IMR-90 (cell line): ENCODE results near the gene BRSK1. TPM values are rescaled to one million over a fixed set of nuclear protein-coding genes. Genes with fewer than 3 reads are reported as not detected.

Experiments
- ATAC-seq: fragments of 200-7000 bp; cut with Tn5 transposase; 2 replicates; pipeline ENCODE4 v1.9.1; 2020; ENCODE audit warnings: low read depth, mild to moderate bottlenecking, moderate library complexity
- BruUV-seq: library from RNA; stranded (reverse); fragments of 400-500 nt; replicated peaks from 2 replicates; lab custom pipeline; 2021; lab: Mats Ljungman, UMichigan
- CTCF ChIA-PET: fragments of 300-600 bp; formaldehyde crosslinking; extraction: SDS; loops from one replicate; lab custom pipeline; 2021; ENCODE audit warnings: antibody characterized with exemption; lab: Yijun Ruan, JAX
- POLR2A ChIA-PET: fragments of 300-600 bp; sonication (Branson Sonifier 250); formaldehyde crosslinking; loops from one replicate; lab custom pipeline; 2022; ENCODE audit warnings: antibody characterized with exemption; ENCODE audit not compliant: unreplicated experiment; lab: Charles Lee
- DNase-seq: peaks from one replicate; pipeline ENCODE4 v3.0.0; 2013
- H2AFZ ChIP-seq: replicated peaks from 2 replicates; pipeline ENCODE3; 2013; ENCODE audit warnings: low read length, mild to moderate bottlenecking; ENCODE audit not compliant: poor library complexity
- H2AK5ac ChIP-seq: 2 replicates; pipeline ENCODE4 v1.6.1; 2013; ENCODE audit warnings: low read depth, low read length, inconsistent platforms
- H2AK9ac ChIP-seq: replicated peaks from 2 replicates; pipeline ENCODE3; 2013; ENCODE audit warnings: mild to moderate bottlenecking, low read depth, low read length, moderate library complexity; ENCODE audit not compliant: poor library complexity
- H2BK120ac ChIP-seq: 2 replicates; pipeline ENCODE4 v1.6.1; 2013; ENCODE audit warnings: low read depth, low read length, inconsistent platforms
- H2BK15ac ChIP-seq: 3 replicates; pipeline ENCODE4 v1.6.1; 2013; ENCODE audit warnings: low read depth, low read length, inconsistent platforms
- H2BK20ac ChIP-seq: 2 replicates; pipeline ENCODE4 v1.6.1; 2013; ENCODE audit warnings: low read depth, mild to moderate bottlenecking, inconsistent platforms, low read length, moderate library complexity
- H2BK5ac ChIP-seq: 2 replicates; pipeline ENCODE4 v1.6.1; 2013; ENCODE audit warnings: mild to moderate bottlenecking, low read depth, low read length, inconsistent platforms; ENCODE audit not compliant: poor library complexity, severe bottlenecking
- H3K14ac ChIP-seq: replicated peaks from 2 replicates; pipeline ENCODE4 v1.6.1; 2013; ENCODE audit warnings: low read depth, low read length, inconsistent platforms
- H3K18ac ChIP-seq: 2 replicates; pipeline ENCODE4 v1.6.1; 2013; ENCODE audit warnings: low read depth, low read length, control low read depth
- H3K23ac ChIP-seq: 2 replicates; pipeline ENCODE4 v1.6.1; 2013; ENCODE audit warnings: low read depth, low read length, inconsistent platforms
- H3K27ac ChIP-seq: 2 replicates; pipeline ENCODE4 v1.5.1; 2013; ENCODE audit warnings: mild to moderate bottlenecking, control low read depth, low read length; ENCODE audit not compliant: insufficient read depth
- H3K27me3 ChIP-seq: 2 replicates; pipeline ENCODE4 v1.6.1; 2013; ENCODE audit warnings: low read length; ENCODE audit not compliant: control insufficient read depth, insufficient read depth
- H3K36me3 ChIP-seq: 2 replicates; pipeline ENCODE4 v1.6.1; 2013; ENCODE audit warnings: low read length, mixed read lengths; ENCODE audit not compliant: control insufficient read depth, insufficient read depth
- H3K4ac ChIP-seq: 2 replicates; pipeline ENCODE4 v1.6.1; 2013; ENCODE audit warnings: low read depth, low read length, inconsistent platforms
- H3K4me1 ChIP-seq: 2 replicates; pipeline ENCODE4 v1.6.1; 2013; ENCODE audit warnings: low read length, mixed read lengths; ENCODE audit not compliant: control insufficient read depth, insufficient read depth
- H3K4me2 ChIP-seq: 2 replicates; pipeline ENCODE4 v1.6.1; 2013; ENCODE audit warnings: low read depth, mild to moderate bottlenecking, control low read depth, low read length, moderate library complexity
- H3K4me3 ChIP-seq: 2 replicates; pipeline ENCODE4 v1.5.1; 2013; ENCODE audit warnings: low read depth, mild to moderate bottlenecking, control low read depth, low read length, moderate library complexity; ENCODE audit not compliant: insufficient read depth
- H3K56ac ChIP-seq: 2 replicates; pipeline ENCODE4 v1.6.1; 2013; ENCODE audit warnings: low read length, inconsistent platforms; ENCODE audit not compliant: insufficient read depth; ENCODE audit errors: extremely low read depth
- H3K79me1 ChIP-seq, 2 experiments: 2 replicates each; pipeline ENCODE4 v1.6.1; 2013; ENCODE audit warnings: low read length in 2 of 2, inconsistent platforms in 1 of 2, low read depth in 1 of 2
- H3K9ac ChIP-seq: 2 replicates; pipeline ENCODE4 v1.6.1; 2013; ENCODE audit warnings: low read depth, low read length, control low read depth
- H3K9me1 ChIP-seq: 2 replicates; pipeline ENCODE4 v1.6.1; 2013; ENCODE audit warnings: low read length, inconsistent platforms; ENCODE audit not compliant: insufficient read depth
- H3K9me3 ChIP-seq: 2 replicates; pipeline ENCODE4 v1.6.1; 2013; ENCODE audit warnings: low read length; ENCODE audit not compliant: control insufficient read depth, insufficient read depth
- H4K20me1 ChIP-seq: 2 replicates; pipeline ENCODE4 v1.6.1; 2013; ENCODE audit warnings: low read length, inconsistent platforms; ENCODE audit not compliant: insufficient read depth
- H4K5ac ChIP-seq: 2 replicates; pipeline ENCODE4 v1.6.1; 2013; ENCODE audit warnings: mild to moderate bottlenecking, low read depth, low read length, control low read depth
- H4K8ac ChIP-seq, 2 experiments: 2 replicates each; pipeline ENCODE4 v1.6.1; 2013; ENCODE audit warnings: low read depth in 2 of 2, low read length in 2 of 2, control low read depth in 1 of 2, inconsistent platforms in 1 of 2
- H4K91ac ChIP-seq: 2 replicates; pipeline ENCODE4 v1.6.1; 2013; ENCODE audit warnings: low read depth, low read length, inconsistent platforms; ENCODE audit not compliant: insufficient read depth
- CHD1 ChIP-seq: IDR thresholded peaks from 2 replicates; pipeline ENCODE4 v1.6.1; 2012; ENCODE audit warnings: low read depth, low read length, improper control_type of control experiment
- ELK1 ChIP-seq: fragments of 150-350 bp; IDR thresholded peaks from 2 replicates; pipeline ENCODE4 v1.6.1; 2016; ENCODE audit warnings: low read depth, mild to moderate bottlenecking, low read length, moderate library complexity, borderline replicate concordance
- MXI1 ChIP-seq: IDR thresholded peaks from 2 replicates; pipeline ENCODE4 v1.6.1; 2012; ENCODE audit warnings: low read depth, mild to moderate bottlenecking, low read length, moderate library complexity, borderline replicate concordance
- NFE2L2 ChIP-seq: fragments of 150-350 bp; IDR thresholded peaks from 2 replicates; pipeline ENCODE4 v1.6.1; 2016; ENCODE audit warnings: low read depth, mild to moderate bottlenecking, low read length
- WGBS, 2 experiments: methylation state at CpG; one replicate each; pipeline versions ENCODE4 v1.1.5 to v1.1.7; 2013; ENCODE audit warnings: missing lambda C conversion rate in 2 of 2; ENCODE audit not compliant: insufficient read length in 1 of 2; ENCODE audit errors: extremely low coverage in 2 of 2; 5-methylcytosine and 5-hydroxymethylcytosine counted together
- dilution Hi-C: fragments of 300-500 bp; cut with HindIII; formaldehyde crosslinking; loops from one replicate; pipeline ENCODE4 v1.14.3; 2018; ENCODE audit warnings: low sequenced_read_pairs; ENCODE audit not compliant: unreplicated experiment
- in situ Hi-C: fragments of 300-500 bp; cut with MboI; formaldehyde crosslinking; loops from 3 replicates; pipeline ENCODE4 v1.14.3; 2019; ENCODE audit warnings: low sequenced_read_pairs, inconsistent platforms, mixed read lengths
- intact Hi-C: fragments of 100-400 bp; cut with micrococcal nuclease; formaldehyde crosslinking; loops from 2 replicates; pipeline ENCODE4 v1.10.0; 2022
- polyA plus RNA-seq, 3 experiments: library from polyadenylated mRNA; depleted of rRNA; stranded (reverse); fragments of >200 nt; gene quantifications; 2 replicates each; pipeline ENCODE4 v1.2.3, GENCODE V29; 2012; ENCODE audit warnings: low replicate concordance in 1 of 3
- total RNA-seq: library from RNA; depleted of rRNA; stranded (reverse); fragments of >200 nt; gene quantifications from 2 replicates; pipeline ENCODE4 v1.2.3, GENCODE V29; 2012

Gene BRSK1
- total and polyA plus RNA-seq, 2 of the 4 experiments (the other 2 are of a cell fraction): 2.5 to 22.3 TPM

- ATAC-seq (no peak), DNase-seq (no peak)
- no peaks in the 10 kb centered on the region for H3K9me3 ChIP-seq
- dilution Hi-C loops: no loop called here
- H3K27me3 ChIP-seq: peaks cover 8% of the 10 kb centered on the region
- CTCF ChIA-PET: no interaction called here
- H3K9me1 ChIP-seq: peaks cover 4% of the 10 kb centered on the region; the same call in 1 of the 2 replicates
- no peak overlapping the region for H2BK15ac ChIP-seq
- H3K79me1 ChIP-seq: peaks cover 0 to 9% of the 10 kb centered on the region in 2 experiments; a peak in 1 of 4 replicates
- no peak overlapping the region for H2BK20ac ChIP-seq
- no CpG with 5 or more reads among the region's 7 CpGs for WGBS, 2 experiments
- no peak overlapping the region for H3K56ac ChIP-seq
- H3K36me3 ChIP-seq: no peaks in the 10 kb centered on the region
- no peak overlapping the region for H2BK5ac ChIP-seq
- H3K4me2 ChIP-seq: no peak overlapping the region
- POLR2A ChIA-PET: no interaction called here
- H3K27ac ChIP-seq: no peak overlapping the region
- H4K5ac ChIP-seq: no peak overlapping the region
- no peak overlapping the region for H3K18ac ChIP-seq
- H3K4me1 ChIP-seq: peaks cover 4% of the 10 kb centered on the region
- H3K9ac ChIP-seq: no peak overlapping the region
- H2AK9ac ChIP-seq: no peak overlapping the region
- intact Hi-C loops: no loop called here
- no peak overlapping the region for H3K23ac ChIP-seq
- H4K20me1 ChIP-seq: no peaks in the 10 kb centered on the region
- no peak overlapping the region for H2AFZ ChIP-seq
- TF ChIP-seq NFE2L2: no peak
- no peak for TF ChIP-seq MXI1
- TF ChIP-seq ELK1: no peak
- no peak for TF ChIP-seq CHD1
- no peak overlapping the region for H3K14ac ChIP-seq
- in situ Hi-C loops: no loop called here
- BruUV-seq: no TSS peak
- H4K91ac ChIP-seq: no peak overlapping the region
- no peak overlapping the region for H4K8ac ChIP-seq
- no peak overlapping the region for H3K4ac ChIP-seq
- H2AK5ac ChIP-seq: no peak overlapping the region
- H3K4me3 ChIP-seq: no peak overlapping the region
- H2BK120ac ChIP-seq: no peak overlapping the region
Measured at GRCh38 chr19:55336101-55336500, 52.3 kb downstream of the BRSK1 start.
